ENCODE results near the gene PRR3. TPM values are rescaled to one million over a fixed set of nuclear protein-coding genes. Genes with fewer than 3 reads are reported as not detected.

PRR3 gene
- total and polyA plus RNA-seq, 9 of the 15 experiments (the other 6 are each of a cell fraction or from before 2014, with no cell fraction given) = 23.5 to 59.6 (median 28.8) TPM

DNA sequence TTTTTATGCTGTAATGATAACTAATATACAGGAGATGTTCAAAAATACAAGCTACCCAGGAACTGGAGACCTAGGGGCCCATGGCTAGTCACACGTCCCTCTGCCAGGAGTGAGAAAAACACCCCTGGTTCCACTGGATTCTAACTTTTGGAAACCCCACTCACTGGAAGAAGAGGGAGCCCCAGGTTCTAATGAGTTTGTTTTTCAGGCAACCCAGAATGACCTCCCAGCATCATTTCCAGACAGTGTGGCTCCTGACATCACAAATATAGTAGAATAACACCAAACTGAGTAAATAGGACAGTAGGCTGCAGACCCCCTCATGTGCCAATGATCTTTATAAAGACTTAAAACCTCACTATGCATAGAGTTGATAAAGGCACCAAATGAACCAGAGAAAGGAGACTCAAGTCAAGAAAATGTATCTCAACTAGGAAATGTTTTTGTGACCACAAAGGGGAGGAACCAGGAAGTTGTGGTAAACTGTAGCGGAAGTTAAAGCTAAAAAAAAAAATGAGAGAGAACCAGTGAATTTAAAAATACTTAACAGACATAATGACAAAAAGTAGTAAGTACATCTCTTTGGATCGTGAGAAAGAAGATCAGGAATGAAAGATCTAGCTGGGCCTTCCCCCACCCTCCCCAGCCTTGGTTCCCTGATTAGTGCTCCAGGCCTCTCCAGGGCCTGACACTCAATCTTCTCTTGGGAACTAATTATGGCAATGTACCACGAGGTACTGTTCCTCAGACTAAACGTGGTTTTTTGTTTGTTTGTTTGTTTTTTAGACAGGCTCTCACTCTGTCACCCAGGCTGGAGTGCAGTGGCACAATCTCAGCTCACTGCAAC lies 48.0 kb upstream of the PRR3 start (continued):
- no peak for TF ChIP-seq KAT8 (IDR thresholded peaks at IDR 0.05; ENCODE audit: low read depth)
- no peak for TF ChIP-seq ZNF224 (CRISPR knock-in tag; IDR thresholded peaks at IDR 0.05)
- TF ChIP-seq, protein P1, sequence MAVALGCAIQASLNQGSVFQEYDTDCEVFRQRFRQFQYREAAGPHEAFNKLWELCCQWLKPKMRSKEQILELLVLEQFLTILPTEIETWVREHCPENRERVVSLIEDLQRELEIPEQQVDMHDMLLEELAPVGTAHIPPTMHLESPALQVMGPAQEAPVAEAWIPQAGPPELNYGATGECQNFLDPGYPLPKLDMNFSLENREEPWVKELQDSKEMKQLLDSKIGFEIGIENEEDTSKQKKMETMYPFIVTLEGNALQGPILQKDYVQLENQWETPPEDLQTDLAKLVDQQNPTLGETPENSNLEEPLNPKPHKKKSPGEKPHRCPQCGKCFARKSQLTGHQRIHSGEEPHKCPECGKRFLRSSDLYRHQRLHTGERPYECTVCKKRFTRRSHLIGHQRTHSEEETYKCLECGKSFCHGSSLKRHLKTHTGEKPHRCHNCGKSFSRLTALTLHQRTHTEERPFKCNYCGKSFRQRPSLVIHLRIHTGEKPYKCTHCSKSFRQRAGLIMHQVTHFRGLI (CRISPR knock-in tag; IDR thresholded peaks at IDR 0.05) = 0 out of 2 replicates have a peak, but pooled peaks have one; percentile 63
- no peak for TF ChIP-seq PHB (CRISPR knock-in tag; IDR thresholded peaks at IDR 0.05)
- no peak for TF ChIP-seq YY1 (IDR thresholded peaks at IDR 0.05; ENCODE audit: borderline replicate concordance in 1 of 3, control insufficient read depth in 1 of 3, extremely low read depth in 1 of 3, insufficient read depth in 3 of 3, insufficient read length in 1 of 3, insufficient replicate concordance in 2 of 3, low read depth in 1 of 3, low read length in 2 of 3)
- TF ChIP-seq SREBF2 (CRISPR knock-in tag; IDR thresholded peaks at IDR 0.05) = no peak
- no peak for TF ChIP-seq ZNF444 (CRISPR knock-in tag; IDR thresholded peaks at IDR 0.05)
- peak; percentile 57; the same call in 1 of the 2 replicates for TF ChIP-seq SMARCE1 (IDR thresholded peaks at IDR 0.05)
- TF ChIP-seq, protein P2, sequence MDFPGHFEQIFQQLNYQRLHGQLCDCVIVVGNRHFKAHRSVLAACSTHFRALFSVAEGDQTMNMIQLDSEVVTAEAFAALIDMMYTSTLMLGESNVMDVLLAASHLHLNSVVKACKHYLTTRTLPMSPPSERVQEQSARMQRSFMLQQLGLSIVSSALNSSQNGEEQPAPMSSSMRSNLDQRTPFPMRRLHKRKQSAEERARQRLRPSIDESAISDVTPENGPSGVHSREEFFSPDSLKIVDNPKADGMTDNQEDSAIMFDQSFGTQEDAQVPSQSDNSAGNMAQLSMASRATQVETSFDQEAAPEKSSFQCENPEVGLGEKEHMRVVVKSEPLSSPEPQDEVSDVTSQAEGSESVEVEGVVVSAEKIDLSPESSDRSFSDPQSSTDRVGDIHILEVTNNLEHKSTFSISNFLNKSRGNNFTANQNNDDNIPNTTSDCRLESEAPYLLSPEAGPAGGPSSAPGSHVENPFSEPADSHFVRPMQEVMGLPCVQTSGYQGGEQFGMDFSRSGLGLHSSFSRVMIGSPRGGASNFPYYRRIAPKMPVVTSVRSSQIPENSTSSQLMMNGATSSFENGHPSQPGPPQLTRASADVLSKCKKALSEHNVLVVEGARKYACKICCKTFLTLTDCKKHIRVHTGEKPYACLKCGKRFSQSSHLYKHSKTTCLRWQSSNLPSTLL (IDR thresholded peaks at IDR 0.05) = no peak
- TF ChIP-seq, protein P3, sequence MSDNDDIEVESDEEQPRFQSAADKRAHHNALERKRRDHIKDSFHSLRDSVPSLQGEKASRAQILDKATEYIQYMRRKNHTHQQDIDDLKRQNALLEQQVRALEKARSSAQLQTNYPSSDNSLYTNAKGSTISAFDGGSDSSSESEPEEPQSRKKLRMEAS (CRISPR knock-in tag; IDR thresholded peaks at IDR 0.05) = peak; percentile 40; the same call in 1 of the 2 replicates
- no peak for TF ChIP-seq CHD1 (IDR thresholded peaks at IDR 0.05; ENCODE audit: low read length)
- TF ChIP-seq, protein P4, sequence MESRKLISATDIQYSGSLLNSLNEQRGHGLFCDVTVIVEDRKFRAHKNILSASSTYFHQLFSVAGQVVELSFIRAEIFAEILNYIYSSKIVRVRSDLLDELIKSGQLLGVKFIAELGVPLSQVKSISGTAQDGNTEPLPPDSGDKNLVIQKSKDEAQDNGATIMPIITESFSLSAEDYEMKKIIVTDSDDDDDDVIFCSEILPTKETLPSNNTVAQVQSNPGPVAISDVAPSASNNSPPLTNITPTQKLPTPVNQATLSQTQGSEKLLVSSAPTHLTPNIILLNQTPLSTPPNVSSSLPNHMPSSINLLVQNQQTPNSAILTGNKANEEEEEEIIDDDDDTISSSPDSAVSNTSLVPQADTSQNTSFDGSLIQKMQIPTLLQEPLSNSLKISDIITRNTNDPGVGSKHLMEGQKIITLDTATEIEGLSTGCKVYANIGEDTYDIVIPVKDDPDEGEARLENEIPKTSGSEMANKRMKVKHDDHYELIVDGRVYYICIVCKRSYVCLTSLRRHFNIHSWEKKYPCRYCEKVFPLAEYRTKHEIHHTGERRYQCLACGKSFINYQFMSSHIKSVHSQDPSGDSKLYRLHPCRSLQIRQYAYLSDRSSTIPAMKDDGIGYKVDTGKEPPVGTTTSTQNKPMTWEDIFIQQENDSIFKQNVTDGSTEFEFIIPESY (CRISPR knock-in tag; IDR thresholded peaks at IDR 0.05) = no peak
- no peak for TF ChIP-seq ZNF274 (IDR thresholded peaks at IDR 0.05; ENCODE audit: borderline replicate concordance, low read depth, low read length)
- TF ChIP-seq CCNT2 (IDR thresholded peaks at IDR 0.05; ENCODE audit: borderline replicate concordance, extremely low read depth, insufficient read length, low read depth, low read length) = no peak
